ENCODE measurements around the gene CD74. TPM values are rescaled to one million over a fixed set of nuclear protein-coding genes. Genes with fewer than 3 reads are reported as not detected.

CD74 gene
- total and polyA plus RNA-seq, 10 donors, result 3,224 to 5,563 (median 4,727) TPM

DNA sequence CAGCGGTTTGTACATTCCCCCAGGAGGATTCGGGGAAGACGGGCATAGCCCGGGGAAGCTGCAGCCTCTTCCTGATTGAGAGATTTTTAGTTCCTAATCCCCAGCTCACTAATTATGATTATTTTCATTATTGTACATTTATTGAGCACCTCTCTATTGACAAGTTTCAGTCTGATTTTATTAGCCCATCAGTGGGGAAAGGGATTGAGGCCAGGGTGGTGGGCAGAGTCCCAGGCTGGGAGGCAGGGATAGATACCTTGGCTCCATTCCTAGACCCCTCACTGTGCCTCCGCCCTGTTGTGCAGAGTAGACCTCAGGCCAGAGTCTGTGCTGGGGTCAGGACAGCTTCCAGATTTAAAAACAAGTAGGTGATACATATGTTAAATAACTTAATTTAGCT, 28.0 kb downstream of the CD74 start:
- DNase-seq, result no peak
- 93 to 98% (median 95%) methylated on average over 5 of the region's 5 CpGs for WGBS, 5 donors
- no peaks in the 10 kb centered on the region for H3K9me3 ChIP-seq
- H3K27ac ChIP-seq, result no peak overlapping the region
- no peaks in the 10 kb centered on the region for H3K4me1 ChIP-seq
- intact Hi-C loops (cut with DNase I; ENCODE audit: low total_unique reads), result no loop called here
- no peaks in the 10 kb centered on the region for H3K27me3 ChIP-seq (replicated peaks in 1 of 7)
- no peak for TF ChIP-seq POLR2AphosphoS5 (IDR thresholded peaks at IDR 0.05)
- TF ChIP-seq POLR2A (IDR thresholded peaks at IDR 0.05), result no peak
- TF ChIP-seq, protein P1, sequence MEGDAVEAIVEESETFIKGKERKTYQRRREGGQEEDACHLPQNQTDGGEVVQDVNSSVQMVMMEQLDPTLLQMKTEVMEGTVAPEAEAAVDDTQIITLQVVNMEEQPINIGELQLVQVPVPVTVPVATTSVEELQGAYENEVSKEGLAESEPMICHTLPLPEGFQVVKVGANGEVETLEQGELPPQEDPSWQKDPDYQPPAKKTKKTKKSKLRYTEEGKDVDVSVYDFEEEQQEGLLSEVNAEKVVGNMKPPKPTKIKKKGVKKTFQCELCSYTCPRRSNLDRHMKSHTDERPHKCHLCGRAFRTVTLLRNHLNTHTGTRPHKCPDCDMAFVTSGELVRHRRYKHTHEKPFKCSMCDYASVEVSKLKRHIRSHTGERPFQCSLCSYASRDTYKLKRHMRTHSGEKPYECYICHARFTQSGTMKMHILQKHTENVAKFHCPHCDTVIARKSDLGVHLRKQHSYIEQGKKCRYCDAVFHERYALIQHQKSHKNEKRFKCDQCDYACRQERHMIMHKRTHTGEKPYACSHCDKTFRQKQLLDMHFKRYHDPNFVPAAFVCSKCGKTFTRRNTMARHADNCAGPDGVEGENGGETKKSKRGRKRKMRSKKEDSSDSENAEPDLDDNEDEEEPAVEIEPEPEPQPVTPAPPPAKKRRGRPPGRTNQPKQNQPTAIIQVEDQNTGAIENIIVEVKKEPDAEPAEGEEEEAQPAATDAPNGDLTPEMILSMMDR (IDR thresholded peaks at IDR 0.05 in 8 of 11, conservative IDR thresholded peaks at IDR 0.05 in 3 of 11), result no peak
- peaks cover 3 to 100% (median 98%) of the 10 kb centered on the region in 6 donors for H3K36me3 ChIP-seq
- H3K4me3 ChIP-seq, result no peak overlapping the region

DNA sequence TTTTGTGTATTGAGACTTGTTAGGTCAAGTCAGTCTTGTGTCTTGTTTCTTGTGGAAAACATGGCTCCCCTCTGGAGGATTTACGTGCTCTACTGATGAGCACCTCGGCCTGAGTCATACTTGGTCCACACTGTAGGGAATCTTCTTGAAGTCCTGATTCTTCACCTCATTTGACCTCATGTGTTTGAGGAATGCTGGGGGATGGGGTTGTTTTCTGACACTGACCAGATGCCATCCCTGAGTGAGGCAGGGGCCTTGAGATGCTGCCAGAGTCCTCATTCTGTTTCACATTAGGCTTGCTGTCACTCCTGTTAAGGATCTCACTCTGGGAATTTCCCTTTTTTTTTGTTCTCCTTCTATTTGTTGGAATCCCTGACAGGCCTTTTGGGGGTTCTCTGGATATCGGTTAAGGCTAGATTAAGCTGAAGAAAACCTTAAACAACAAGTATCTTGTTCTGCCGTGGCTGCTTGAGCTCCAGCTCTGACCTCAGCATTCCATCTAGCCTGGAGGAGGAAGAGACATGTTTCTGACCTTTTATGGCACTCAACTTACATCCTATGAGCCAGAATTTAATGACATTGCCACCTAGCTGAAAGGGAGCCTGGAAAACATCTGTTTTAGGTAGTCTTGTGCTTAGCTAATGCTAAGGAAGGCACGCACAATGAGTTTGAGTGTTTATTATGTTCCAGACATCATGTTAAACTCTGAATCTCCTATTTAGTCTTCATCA, 34.6 kb downstream of the CD74 start:
- Histone ChIP-seq H3K4me3 (no peak overlapping the region), H3K27me3 (replicated peaks in 1 of 7) (no peaks in the 10 kb centered on the region), H3K4me1 (peaks cover 0 to 16% (median 0%) of the 10 kb centered on the region in 6 donors), H3K27ac (peak overlapping the region in 4 of 8 donors; percentile 43 to 77 (median 54)), H3K9me3 (no peaks in the 10 kb centered on the region), H3K36me3 (peaks cover 12 to 100% (median 99%) of the 10 kb centered on the region in 6 donors)
- 78 to 88% (median 84%) methylated on average over 5 of the region's 5 CpGs for WGBS, 5 donors
- DNase-seq, result no peak
- intact Hi-C loops (cut with DNase I; ENCODE audit: low total_unique reads), result no loop called here
- TF ChIP-seq POLR2AphosphoS5 (IDR thresholded peaks at IDR 0.05) (no peak), POLR2A (IDR thresholded peaks at IDR 0.05) (no peak)
- TF ChIP-seq, protein P1 (IDR thresholded peaks at IDR 0.05 in 8 of 11, conservative IDR thresholded peaks at IDR 0.05 in 3 of 11), result no peak

DNA sequence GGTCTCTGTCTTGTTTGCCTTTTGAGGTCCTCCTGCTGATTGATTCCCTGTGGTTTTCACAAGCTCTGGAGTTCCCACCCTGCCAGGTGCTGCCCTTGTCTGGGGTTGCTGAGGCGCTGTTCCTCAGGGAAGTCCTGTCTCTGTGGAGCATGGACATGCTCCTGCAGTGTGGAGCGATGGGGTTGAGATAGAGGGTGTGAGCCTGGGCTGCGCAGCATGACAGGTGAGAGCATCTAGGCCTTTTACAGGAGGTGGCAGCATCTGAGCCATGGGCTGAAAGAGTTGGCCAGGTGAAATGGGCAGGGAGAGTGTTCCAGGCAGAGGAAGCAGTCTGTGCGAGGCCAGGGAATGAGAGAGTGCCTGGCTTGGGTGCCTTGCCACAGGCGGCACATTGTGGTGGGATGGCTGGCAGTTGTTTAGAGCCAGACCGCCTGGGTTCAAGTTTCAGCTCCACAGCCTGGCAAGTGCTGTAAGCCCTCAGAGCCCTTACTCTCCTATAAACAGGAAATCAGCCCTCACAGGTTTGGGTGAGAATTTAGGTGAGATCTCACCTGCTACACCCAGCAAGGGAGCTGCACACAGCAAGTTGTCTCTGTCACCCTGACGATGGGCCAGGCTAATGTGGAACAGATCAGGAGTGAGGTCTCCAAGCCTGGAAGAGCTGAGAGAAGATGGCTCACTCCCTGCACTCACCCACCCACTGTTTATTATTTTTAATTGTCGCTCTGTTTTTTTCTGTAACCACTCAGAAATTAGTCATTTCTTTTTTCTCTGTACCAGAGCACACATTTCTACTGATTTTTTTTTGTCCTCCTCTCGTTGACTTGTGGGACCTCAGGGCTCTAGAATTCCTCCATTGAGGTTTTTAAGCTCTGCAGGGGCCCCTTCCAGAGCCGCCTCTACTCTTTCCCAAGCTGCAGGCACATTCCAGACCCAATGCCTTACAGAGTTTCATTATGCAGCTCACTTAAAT, 35.6 kb downstream of the CD74 start:
- TF ChIP-seq, protein P1 (IDR thresholded peaks at IDR 0.05 in 8 of 11, conservative IDR thresholded peaks at IDR 0.05 in 3 of 11), result no peak
- TF ChIP-seq POLR2AphosphoS5 (IDR thresholded peaks at IDR 0.05) (peak in 1 of 3 donors; percentile 18), POLR2A (IDR thresholded peaks at IDR 0.05) (no peak)
- Histone ChIP-seq H3K4me1 (peaks cover 0 to 16% (median 2%) of the 10 kb centered on the region in 6 donors), H3K36me3 (peaks cover 12 to 100% (median 99%) of the 10 kb centered on the region in 6 donors), H3K4me3 (no peak overlapping the region), H3K27me3 (replicated peaks in 1 of 7) (no peaks in the 10 kb centered on the region), H3K9me3 (no peaks in the 10 kb centered on the region), H3K27ac (peak overlapping the region in 6 of 8 donors; percentile 27 to 77 (median 48))
- DNase-seq, result no peak
- 75 to 83% (median 80%) methylated on average over 9 to 10 of the region's 10 CpGs for WGBS, 5 donors
- intact Hi-C loops (cut with DNase I; ENCODE audit: low total_unique reads), result no loop called here
